A673 (cell line): Measurements from ENCODE around the gene ABHD15. TPM values are rescaled to one million over a fixed set of nuclear protein-coding genes. Genes with fewer than 3 reads are reported as not detected.

Source experiments
- BruUV-seq: library from RNA; stranded (reverse); fragments of 400-500 nt; replicated peaks from 2 replicates; lab custom pipeline; 2021; lab: Mats Ljungman, UMichigan
- CTCF ChIA-PET: fragments of 300-600 bp; sonication (Branson Sonifier 250); formaldehyde crosslinking; loops from one replicate; lab custom pipeline; 2022; ENCODE audit warnings: antibody characterized with exemption; lab: Charles Lee
- POLR2A ChIA-PET: fragments of 300-600 bp; sonication (Branson Sonifier 250); formaldehyde crosslinking; loops from one replicate; lab custom pipeline; 2022; ENCODE audit warnings: antibody characterized with exemption; ENCODE audit not compliant: low non-redundant PET; lab: Charles Lee
- DNase-seq: peaks from one replicate; pipeline ENCODE4 v3.0.0-alpha.2; 2015; ENCODE audit warnings: low spot score
- H3K27ac ChIP-seq: fragments of 200-600 bp; sonication (generic); 2 replicates; pipeline ENCODE4 v1.5.1; 2016; ENCODE audit warnings: mixed run types, low read depth, mild to moderate bottlenecking, mixed read lengths, antibody characterized with exemption, low read length; ENCODE audit not compliant: poor library complexity, severe bottlenecking
- H3K27me3 ChIP-seq: fragments of 200-600 bp; sonication (generic); replicated peaks from 2 replicates; pipeline ENCODE4 v1.6.1; 2017; ENCODE audit warnings: mixed run types, low read depth, mild to moderate bottlenecking, mixed read lengths, antibody characterized with exemption, low read length; ENCODE audit not compliant: insufficient read depth, poor library complexity
- H3K36me3 ChIP-seq: fragments of 200-600 bp; sonication (generic); 2 replicates; pipeline ENCODE4 v1.6.1; 2016; ENCODE audit warnings: mixed run types, mild to moderate bottlenecking, mixed read lengths, antibody characterized with exemption, low read length; ENCODE audit not compliant: insufficient read depth, poor library complexity, severe bottlenecking
- H3K4me1 ChIP-seq: fragments of 200-600 bp; sonication (generic); 2 replicates; pipeline ENCODE4 v1.6.1; 2017; ENCODE audit warnings: mixed run types, mild to moderate bottlenecking, mixed read lengths, antibody characterized with exemption, low read length; ENCODE audit not compliant: insufficient read depth, poor library complexity, severe bottlenecking
- H3K4me3 ChIP-seq: fragments of 200-600 bp; sonication (generic); 2 replicates; pipeline ENCODE4 v1.5.1; 2016; ENCODE audit warnings: low read depth, mixed run types, mild to moderate bottlenecking, mixed read lengths, low read length; ENCODE audit not compliant: poor library complexity, severe bottlenecking
- H3K9me3 ChIP-seq: fragments of 200-600 bp; sonication (generic); 2 replicates; pipeline ENCODE4 v1.6.1; 2016; ENCODE audit warnings: mixed run types, low read depth, mild to moderate bottlenecking, mixed read lengths, antibody characterized with exemption, low read length; ENCODE audit not compliant: poor library complexity, severe bottlenecking
- EZH2 ChIP-seq: fragments of 200-600 bp; sonication (generic); IDR thresholded peaks from 2 replicates; pipeline ENCODE4 v1.6.1; 2017; ENCODE audit warnings: borderline replicate concordance, low read depth, mild to moderate bottlenecking, mixed read lengths, antibody characterized with exemption, low read length; ENCODE audit not compliant: poor library complexity, severe bottlenecking
- intact Hi-C: fragments of 100-400 bp; cut with micrococcal nuclease; formaldehyde crosslinking; loops from one replicate; pipeline ENCODE4 v1.10.0; 2022; ENCODE audit not compliant: unreplicated experiment
- total RNA-seq: library from RNA; stranded (reverse); gene quantifications from 2 replicates; pipeline ENCODE4 v1.2.3, GENCODE V29; 2021
- TF ChIP-seq, protein P1 (sequence below): fragments of 300-800, 200-600 bp; sonication (generic); conservative IDR thresholded peaks from 2 replicates; pipeline ENCODE4 v1.5.1; 2017; ENCODE audit warnings: low read depth, mild to moderate bottlenecking, antibody characterized with exemption, low read length, moderate library complexity, mixed read lengths

The ABHD15 gene
- total RNA-seq, 1 experiment from 2014 or later: 5.4 TPM

- ChIA-PET CTCF (interaction anchor here (1.0 kb wide), 1 partner anchor 427 kb away, joined by 3 read pairs; no protein-coding TSS in a partner anchor), POLR2A (no interaction called here)
- TF ChIP-seq EZH2: no peak
- TF ChIP-seq, protein P1, sequence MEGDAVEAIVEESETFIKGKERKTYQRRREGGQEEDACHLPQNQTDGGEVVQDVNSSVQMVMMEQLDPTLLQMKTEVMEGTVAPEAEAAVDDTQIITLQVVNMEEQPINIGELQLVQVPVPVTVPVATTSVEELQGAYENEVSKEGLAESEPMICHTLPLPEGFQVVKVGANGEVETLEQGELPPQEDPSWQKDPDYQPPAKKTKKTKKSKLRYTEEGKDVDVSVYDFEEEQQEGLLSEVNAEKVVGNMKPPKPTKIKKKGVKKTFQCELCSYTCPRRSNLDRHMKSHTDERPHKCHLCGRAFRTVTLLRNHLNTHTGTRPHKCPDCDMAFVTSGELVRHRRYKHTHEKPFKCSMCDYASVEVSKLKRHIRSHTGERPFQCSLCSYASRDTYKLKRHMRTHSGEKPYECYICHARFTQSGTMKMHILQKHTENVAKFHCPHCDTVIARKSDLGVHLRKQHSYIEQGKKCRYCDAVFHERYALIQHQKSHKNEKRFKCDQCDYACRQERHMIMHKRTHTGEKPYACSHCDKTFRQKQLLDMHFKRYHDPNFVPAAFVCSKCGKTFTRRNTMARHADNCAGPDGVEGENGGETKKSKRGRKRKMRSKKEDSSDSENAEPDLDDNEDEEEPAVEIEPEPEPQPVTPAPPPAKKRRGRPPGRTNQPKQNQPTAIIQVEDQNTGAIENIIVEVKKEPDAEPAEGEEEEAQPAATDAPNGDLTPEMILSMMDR: no peak
- no peak overlapping the region for H3K4me3 ChIP-seq
- intact Hi-C loops: no loop called here
- BruUV-seq: TSS peak; percentile 20
- no peaks in the 10 kb centered on the region for H3K27me3 ChIP-seq
- peaks cover 79% of the 10 kb centered on the region for H3K36me3 ChIP-seq
- no peak overlapping the region for H3K27ac ChIP-seq
- H3K4me1 ChIP-seq: peaks cover 16% of the 10 kb centered on the region
- DNase-seq: no peak
- H3K9me3 ChIP-seq: no peaks in the 10 kb centered on the region
Observed at GRCh38 chr17:29576214-29577000, 9.6 kb upstream of the ABHD15 start.

DNA sequence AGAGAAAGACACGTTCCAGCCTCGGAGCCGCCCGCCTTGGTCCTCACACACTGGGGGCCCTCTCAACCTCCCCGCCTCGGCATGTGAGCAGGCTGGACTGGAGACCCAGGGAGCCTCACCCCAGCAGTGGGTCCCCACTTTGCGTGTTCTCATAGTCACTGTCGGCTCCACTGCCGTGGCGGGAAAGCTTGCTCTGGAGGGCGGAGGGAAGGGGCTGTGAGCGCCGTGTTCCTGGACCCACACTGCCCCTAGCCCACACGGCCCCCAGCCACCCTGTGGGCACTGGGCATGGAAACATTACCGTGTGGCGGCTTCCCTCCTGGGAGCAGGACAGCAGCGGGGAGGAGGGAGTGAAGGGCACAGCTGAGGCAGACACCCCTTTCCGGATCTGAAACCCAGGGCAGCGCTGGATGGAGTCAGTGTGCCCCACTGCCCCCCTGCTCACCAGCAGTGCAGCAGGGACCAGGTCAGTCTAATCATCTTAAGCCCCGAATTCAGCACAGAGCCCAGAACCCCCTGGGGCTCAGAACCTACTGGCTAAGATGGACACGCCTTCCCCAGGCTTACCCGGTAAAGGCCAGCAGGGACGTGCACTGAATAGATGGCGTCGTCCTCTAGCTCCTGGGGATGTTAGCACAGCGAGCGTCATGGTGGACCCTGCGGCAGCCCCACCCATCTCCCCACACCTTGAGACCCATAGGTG lies 8.8 kb upstream of the ABHD15 start:
- no peaks in the 10 kb centered on the region for H3K9me3 ChIP-seq
- intact Hi-C loops: no loop called here
- peak overlapping the region; percentile 23 for H3K27ac ChIP-seq
- H3K4me1 ChIP-seq: peaks cover 16% of the 10 kb centered on the region
- H3K4me3 ChIP-seq: no peak overlapping the region
- POLR2A ChIA-PET: no interaction called here
- TF ChIP-seq, protein P1: no peak
- TF ChIP-seq EZH2: no peak
- H3K36me3 ChIP-seq: peaks cover 72% of the 10 kb centered on the region
- DNase-seq: no peak
- CTCF ChIA-PET: interaction anchor here (1.0 kb wide), 1 partner anchor 426 kb away, joined by 3 read pairs; no protein-coding TSS in a partner anchor
- no TSS peak for BruUV-seq
- H3K27me3 ChIP-seq: no peaks in the 10 kb centered on the region

DNA sequence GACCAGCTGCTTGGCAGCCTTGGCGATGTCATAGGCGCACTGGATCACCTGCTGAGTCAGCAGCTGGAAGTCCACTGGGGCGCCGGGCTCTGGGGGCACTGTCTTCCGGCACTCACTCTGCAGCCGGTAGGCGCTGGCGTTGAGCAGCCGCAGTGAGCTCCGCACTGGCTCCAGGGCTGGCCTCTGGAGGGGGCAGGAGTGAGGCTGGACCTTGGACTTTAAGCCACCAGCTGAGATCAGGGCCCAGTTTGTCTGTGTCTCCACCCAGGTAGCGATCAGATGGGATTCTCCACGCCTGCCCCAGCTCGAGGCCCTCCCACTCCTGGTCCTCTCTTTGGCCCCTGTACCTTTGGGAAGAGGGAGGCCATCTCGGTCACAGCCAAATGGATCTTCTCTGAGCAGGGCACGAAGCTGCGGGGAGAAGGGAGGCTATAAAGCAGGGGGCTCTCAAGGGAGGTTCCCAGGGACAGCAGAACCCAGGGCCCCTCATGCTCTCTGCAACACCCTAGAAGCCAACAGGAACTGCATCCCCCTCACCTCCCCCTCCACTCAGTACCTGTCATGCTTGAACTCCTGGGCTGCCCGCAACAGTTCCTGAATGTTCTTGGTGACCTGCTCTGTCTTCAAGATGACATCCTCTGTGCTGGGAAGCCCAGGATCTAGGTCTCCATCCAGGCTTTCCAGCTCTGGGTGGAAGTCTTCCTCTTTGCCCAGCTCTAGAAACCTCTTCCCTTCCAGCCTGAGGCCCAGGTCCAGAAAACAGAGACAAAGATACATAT lies 8.1 kb upstream of the ABHD15 start:
- ChIA-PET CTCF (interaction anchor here (0.6 kb wide), 1 partner anchor 426 kb away, joined by 4 read pairs; no protein-coding TSS in a partner anchor), POLR2A (no interaction called here)
- intact Hi-C loops: no loop called here
- no peaks in the 10 kb centered on the region for H3K9me3 ChIP-seq
- no TSS peak for BruUV-seq
- peaks cover 67% of the 10 kb centered on the region for H3K36me3 ChIP-seq
- no peak overlapping the region for H3K27ac ChIP-seq
- no peak overlapping the region for H3K4me3 ChIP-seq
- peaks cover 16% of the 10 kb centered on the region for H3K4me1 ChIP-seq
- TF ChIP-seq, protein P1: no peak
- no peak for TF ChIP-seq EZH2
- no peaks in the 10 kb centered on the region for H3K27me3 ChIP-seq
- DNase-seq: no peak
